HEK293 (cell line): ENCODE data around the gene OR51L1.

ENCODE experiments used
- MYNN ChIP-seq: fragments of 450-650 bp; formaldehyde crosslinking; IDR thresholded peaks from 2 replicates; pipeline ENCODE4 v1.5.1; 2016; ENCODE audit warnings: missing biosample characterization, missing genetic modification characterization, borderline replicate concordance
- ZBTB7A ChIP-seq: fragments of 450-650 bp; formaldehyde crosslinking; IDR thresholded peaks from 2 replicates; pipeline ENCODE4 v1.5.1; 2016; ENCODE audit warnings: low read depth, missing biosample characterization, missing genetic modification characterization
- ZNF138 ChIP-seq: fragments of 450-650 bp; formaldehyde crosslinking; IDR thresholded peaks from 2 replicates; pipeline ENCODE4 v1.5.1; 2016; ENCODE audit warnings: missing biosample characterization, missing genetic modification characterization, borderline replicate concordance
- ZNF274 ChIP-seq, 2 experiments: fragments of 200-500 bp in 1 of 2; fragments of 450-650 bp in 1 of 2; sonication (Bioruptor generic) in 1 of 2; formaldehyde crosslinking in 1 of 2; IDR thresholded peaks; 2 replicates each; pipeline versions ENCODE4 v1.5.1 to v1.6.1; 2014 to 2016; ENCODE audit warnings: borderline replicate concordance in 1 of 2, inconsistent platforms in 1 of 2, low read length in 1 of 2, missing biosample characterization in 1 of 2, missing genetic modification characterization in 1 of 2
- ZNF335 ChIP-seq: fragments of 450-650 bp; formaldehyde crosslinking; conservative IDR thresholded peaks from 2 replicates; pipeline ENCODE4 v1.5.1; 2016; ENCODE audit warnings: missing biosample characterization, missing genetic modification characterization
- ZNF530 ChIP-seq: fragments of 450-650 bp; formaldehyde crosslinking; IDR thresholded peaks from 2 replicates; pipeline ENCODE4 v1.5.1; 2016; ENCODE audit warnings: low read depth, missing biosample characterization, missing genetic modification characterization
- ZSCAN16 ChIP-seq: fragments of 450-650 bp; formaldehyde crosslinking; IDR thresholded peaks from 2 replicates; pipeline ENCODE4 v1.5.1; 2016; ENCODE audit warnings: missing biosample characterization, missing genetic modification characterization
- TF ChIP-seq, protein P1 (sequence below): fragments of 450-650 bp; formaldehyde crosslinking; IDR thresholded peaks from 2 replicates; pipeline ENCODE4 v1.5.1; 2016; ENCODE audit warnings: missing biosample characterization, missing genetic modification characterization
- TF ChIP-seq, protein P2 (sequence below): fragments of 450-650 bp; formaldehyde crosslinking; IDR thresholded peaks from 2 replicates; pipeline ENCODE4 v1.5.1; 2016; ENCODE audit warnings: missing biosample characterization, missing genetic modification characterization
- TF ChIP-seq, protein P3 (sequence below): fragments of 450-650 bp; formaldehyde crosslinking; IDR thresholded peaks from 2 replicates; pipeline ENCODE4 v1.5.1; 2016; ENCODE audit warnings: missing biosample characterization, missing genetic modification characterization
- TF ChIP-seq, protein P4 (sequence below): sonication (generic); formaldehyde crosslinking; IDR thresholded peaks from 2 replicates; pipeline ENCODE4 v1.8.1; 2022; ENCODE audit warnings: mild to moderate bottlenecking, moderate library complexity, missing genetic modification reagents
- TF ChIP-seq, protein P5 (sequence below): fragments of 450-650 bp; formaldehyde crosslinking; IDR thresholded peaks from 2 replicates; pipeline ENCODE4 v1.5.1; 2016; ENCODE audit warnings: missing biosample characterization, missing genetic modification characterization
- TF ChIP-seq, protein P6 (sequence below): fragments of 450-650 bp; formaldehyde crosslinking; optimal IDR thresholded peaks from 2 replicates; pipeline ENCODE3; 2016; ENCODE audit warnings: missing biosample characterization, mild to moderate bottlenecking, missing genetic modification characterization

DNA sequence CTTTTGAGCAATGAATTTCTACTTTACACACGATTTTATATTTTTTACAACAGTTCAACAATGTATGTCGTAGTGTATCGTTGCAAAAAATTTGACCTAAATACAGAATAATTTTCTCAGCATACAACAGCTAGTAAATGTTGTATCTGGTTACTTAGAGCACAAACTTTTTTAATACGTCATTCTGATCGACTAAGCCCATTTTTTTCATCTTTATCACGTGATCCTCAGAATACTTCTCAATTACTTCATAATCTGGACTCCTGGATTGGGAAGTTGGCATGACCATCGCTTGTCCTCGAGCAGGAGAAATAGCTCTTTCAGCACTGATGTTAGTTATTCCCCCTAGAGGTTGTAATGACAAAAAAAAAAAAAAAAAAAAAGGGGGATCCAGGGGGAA lies 16.6 kb downstream of the OR51L1 start:
- TF ChIP-seq ZSCAN16 = no peak
- TF ChIP-seq ZBTB7A = no peak
- TF ChIP-seq ZNF335 (tag by site-specific recombination) = no peak
- TF ChIP-seq, protein P1, sequence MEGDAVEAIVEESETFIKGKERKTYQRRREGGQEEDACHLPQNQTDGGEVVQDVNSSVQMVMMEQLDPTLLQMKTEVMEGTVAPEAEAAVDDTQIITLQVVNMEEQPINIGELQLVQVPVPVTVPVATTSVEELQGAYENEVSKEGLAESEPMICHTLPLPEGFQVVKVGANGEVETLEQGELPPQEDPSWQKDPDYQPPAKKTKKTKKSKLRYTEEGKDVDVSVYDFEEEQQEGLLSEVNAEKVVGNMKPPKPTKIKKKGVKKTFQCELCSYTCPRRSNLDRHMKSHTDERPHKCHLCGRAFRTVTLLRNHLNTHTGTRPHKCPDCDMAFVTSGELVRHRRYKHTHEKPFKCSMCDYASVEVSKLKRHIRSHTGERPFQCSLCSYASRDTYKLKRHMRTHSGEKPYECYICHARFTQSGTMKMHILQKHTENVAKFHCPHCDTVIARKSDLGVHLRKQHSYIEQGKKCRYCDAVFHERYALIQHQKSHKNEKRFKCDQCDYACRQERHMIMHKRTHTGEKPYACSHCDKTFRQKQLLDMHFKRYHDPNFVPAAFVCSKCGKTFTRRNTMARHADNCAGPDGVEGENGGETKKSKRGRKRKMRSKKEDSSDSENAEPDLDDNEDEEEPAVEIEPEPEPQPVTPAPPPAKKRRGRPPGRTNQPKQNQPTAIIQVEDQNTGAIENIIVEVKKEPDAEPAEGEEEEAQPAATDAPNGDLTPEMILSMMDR = no peak
- TF ChIP-seq, protein P2, sequence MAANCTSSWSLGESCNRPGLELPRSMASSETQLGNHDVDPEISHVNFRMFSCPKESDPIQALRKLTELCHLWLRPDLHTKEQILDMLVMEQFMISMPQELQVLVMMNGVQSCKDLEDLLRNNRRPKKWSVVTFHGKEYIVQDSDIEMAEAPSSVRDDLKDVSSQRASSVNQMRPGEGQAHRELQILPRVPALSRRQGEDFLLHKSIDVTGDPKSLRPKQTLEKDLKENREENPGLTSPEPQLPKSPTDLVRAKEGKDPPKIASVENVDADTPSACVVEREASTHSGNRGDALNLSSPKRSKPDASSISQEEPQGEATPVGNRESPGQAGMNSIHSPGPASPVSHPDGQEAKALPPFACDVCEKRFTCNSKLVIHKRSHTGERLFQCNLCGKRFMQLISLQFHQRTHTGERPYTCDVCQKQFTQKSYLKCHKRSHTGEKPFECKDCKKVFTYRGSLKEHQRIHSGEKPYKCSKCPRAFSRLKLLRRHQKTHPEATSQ = no peak
- TF ChIP-seq, protein P3, sequence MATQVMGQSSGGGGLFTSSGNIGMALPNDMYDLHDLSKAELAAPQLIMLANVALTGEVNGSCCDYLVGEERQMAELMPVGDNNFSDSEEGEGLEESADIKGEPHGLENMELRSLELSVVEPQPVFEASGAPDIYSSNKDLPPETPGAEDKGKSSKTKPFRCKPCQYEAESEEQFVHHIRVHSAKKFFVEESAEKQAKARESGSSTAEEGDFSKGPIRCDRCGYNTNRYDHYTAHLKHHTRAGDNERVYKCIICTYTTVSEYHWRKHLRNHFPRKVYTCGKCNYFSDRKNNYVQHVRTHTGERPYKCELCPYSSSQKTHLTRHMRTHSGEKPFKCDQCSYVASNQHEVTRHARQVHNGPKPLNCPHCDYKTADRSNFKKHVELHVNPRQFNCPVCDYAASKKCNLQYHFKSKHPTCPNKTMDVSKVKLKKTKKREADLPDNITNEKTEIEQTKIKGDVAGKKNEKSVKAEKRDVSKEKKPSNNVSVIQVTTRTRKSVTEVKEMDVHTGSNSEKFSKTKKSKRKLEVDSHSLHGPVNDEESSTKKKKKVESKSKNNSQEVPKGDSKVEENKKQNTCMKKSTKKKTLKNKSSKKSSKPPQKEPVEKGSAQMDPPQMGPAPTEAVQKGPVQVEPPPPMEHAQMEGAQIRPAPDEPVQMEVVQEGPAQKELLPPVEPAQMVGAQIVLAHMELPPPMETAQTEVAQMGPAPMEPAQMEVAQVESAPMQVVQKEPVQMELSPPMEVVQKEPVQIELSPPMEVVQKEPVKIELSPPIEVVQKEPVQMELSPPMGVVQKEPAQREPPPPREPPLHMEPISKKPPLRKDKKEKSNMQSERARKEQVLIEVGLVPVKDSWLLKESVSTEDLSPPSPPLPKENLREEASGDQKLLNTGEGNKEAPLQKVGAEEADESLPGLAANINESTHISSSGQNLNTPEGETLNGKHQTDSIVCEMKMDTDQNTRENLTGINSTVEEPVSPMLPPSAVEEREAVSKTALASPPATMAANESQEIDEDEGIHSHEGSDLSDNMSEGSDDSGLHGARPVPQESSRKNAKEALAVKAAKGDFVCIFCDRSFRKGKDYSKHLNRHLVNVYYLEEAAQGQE (tag by site-specific recombination) = no peak
- TF ChIP-seq, protein P4, sequence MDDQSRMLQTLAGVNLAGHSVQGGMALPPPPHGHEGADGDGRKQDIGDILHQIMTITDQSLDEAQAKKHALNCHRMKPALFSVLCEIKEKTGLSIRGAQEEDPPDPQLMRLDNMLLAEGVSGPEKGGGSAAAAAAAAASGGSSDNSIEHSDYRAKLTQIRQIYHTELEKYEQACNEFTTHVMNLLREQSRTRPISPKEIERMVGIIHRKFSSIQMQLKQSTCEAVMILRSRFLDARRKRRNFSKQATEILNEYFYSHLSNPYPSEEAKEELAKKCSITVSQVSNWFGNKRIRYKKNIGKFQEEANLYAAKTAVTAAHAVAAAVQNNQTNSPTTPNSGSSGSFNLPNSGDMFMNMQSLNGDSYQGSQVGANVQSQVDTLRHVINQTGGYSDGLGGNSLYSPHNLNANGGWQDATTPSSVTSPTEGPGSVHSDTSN (CRISPR knock-in tag) = no peak
- TF ChIP-seq ZNF274 (IDR thresholded peaks at IDR 0.05; ENCODE audit: low read length) = no peak
- TF ChIP-seq ZNF274 (tag by site-specific recombination; IDR thresholded peaks at IDR 0.05; ENCODE audit: borderline replicate concordance) = no peak
- TF ChIP-seq ZNF530 (tag by site-specific recombination) = no peak
- TF ChIP-seq, protein P5, sequence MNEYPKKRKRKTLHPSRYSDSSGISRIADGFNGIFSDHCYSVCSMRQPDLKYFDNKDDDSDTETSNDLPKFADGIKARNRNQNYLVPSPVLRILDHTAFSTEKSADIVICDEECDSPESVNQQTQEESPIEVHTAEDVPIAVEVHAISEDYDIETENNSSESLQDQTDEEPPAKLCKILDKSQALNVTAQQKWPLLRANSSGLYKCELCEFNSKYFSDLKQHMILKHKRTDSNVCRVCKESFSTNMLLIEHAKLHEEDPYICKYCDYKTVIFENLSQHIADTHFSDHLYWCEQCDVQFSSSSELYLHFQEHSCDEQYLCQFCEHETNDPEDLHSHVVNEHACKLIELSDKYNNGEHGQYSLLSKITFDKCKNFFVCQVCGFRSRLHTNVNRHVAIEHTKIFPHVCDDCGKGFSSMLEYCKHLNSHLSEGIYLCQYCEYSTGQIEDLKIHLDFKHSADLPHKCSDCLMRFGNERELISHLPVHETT (tag by site-specific recombination) = no peak
- TF ChIP-seq, protein P6, sequence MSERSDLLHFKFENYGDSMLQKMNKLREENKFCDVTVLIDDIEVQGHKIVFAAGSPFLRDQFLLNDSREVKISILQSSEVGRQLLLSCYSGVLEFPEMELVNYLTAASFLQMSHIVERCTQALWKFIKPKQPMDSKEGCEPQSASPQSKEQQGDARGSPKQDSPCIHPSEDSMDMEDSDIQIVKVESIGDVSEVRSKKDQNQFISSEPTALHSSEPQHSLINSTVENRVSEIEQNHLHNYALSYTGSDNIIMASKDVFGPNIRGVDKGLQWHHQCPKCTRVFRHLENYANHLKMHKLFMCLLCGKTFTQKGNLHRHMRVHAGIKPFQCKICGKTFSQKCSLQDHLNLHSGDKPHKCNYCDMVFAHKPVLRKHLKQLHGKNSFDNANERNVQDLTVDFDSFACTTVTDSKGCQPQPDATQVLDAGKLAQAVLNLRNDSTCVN (tag by site-specific recombination) = no peak
- no peak for TF ChIP-seq MYNN
- no peak for TF ChIP-seq ZNF138 (tag by site-specific recombination)
